Prostate gland (tissue), 2 donors: ENCODE results near the gene APOL4. TPM values are rescaled to one million over a fixed set of nuclear protein-coding genes. Genes with fewer than 3 reads are reported as not detected.

Experiments used
- DNase-seq: peaks from one replicate; pipeline ENCODE4 v3.0.0-alpha.2; 2019; ENCODE audit warnings: low spot score
- H3K27ac ChIP-seq, 2 donors: fragments of 200-600 bp; sonication (generic); 2 replicates each; pipeline ENCODE4 v1.5.1; 2017 to 2019
- H3K27me3 ChIP-seq: fragments of 200-600 bp; sonication (generic); replicated peaks from 2 replicates; pipeline ENCODE4 v1.5.1; 2019; ENCODE audit not compliant: insufficient read depth
- H3K36me3 ChIP-seq, 2 donors: fragments of 200-600 bp; sonication (generic); 1 replicate in 1 of 2; 2 replicates in 1 of 2; pipeline versions ENCODE4 v1.5.1 to v1.8.1; 2017 to 2019
- H3K4me1 ChIP-seq: fragments of 200-600 bp; sonication (generic); replicated peaks from 2 replicates; pipeline ENCODE4 v1.5.1; 2019
- H3K4me3 ChIP-seq, 2 donors: fragments of 200-600 bp; sonication (generic); 2 replicates each; pipeline ENCODE4 v1.5.1; 2017 to 2019
- H3K9me3 ChIP-seq: fragments of 200-600 bp; sonication (generic); 2 replicates; pipeline ENCODE4 v1.5.1; 2017
- POLR2A ChIP-seq: fragments of 450-650 bp; IDR thresholded peaks from one replicate; pipeline ENCODE4 v1.6.1; 2016; ENCODE audit warnings: antibody characterized with exemption, mild to moderate bottlenecking
- POLR2AphosphoS5 ChIP-seq: sonication (generic); formaldehyde crosslinking; IDR thresholded peaks from one replicate; pipeline ENCODE4 v1.6.1; 2017; ENCODE audit warnings: antibody characterized with exemption
- WGBS: methylation state at CpG from one replicate; pipeline ENCODE4 v1.1.5; 2018; 5-methylcytosine and 5-hydroxymethylcytosine counted together
- intact Hi-C: fragments of 100-400 bp; cut with DNase I; formaldehyde crosslinking; loops from one replicate; pipeline ENCODE4 v1.14.2; 2022
- total RNA-seq, 2 donors: library from RNA; depleted of rRNA; stranded (reverse); fragments of >200 nt; gene quantifications; one replicate each; pipeline ENCODE4 v1.1.0, GENCODE V29; 2016
- TF ChIP-seq, protein P1 (sequence below), 4 experiments: fragments of 200-600 bp in 2 of 4; fragments of 450-650 bp in 2 of 4; sonication (generic) in 2 of 4; IDR thresholded peaks; 1 replicate in 3 of 4; 2 replicates in 1 of 4; pipeline ENCODE4 v1.5.1; 2016 to 2019; ENCODE audit warnings: antibody characterized with exemption in 4 of 4, mild to moderate bottlenecking in 2 of 4, moderate library complexity in 2 of 4

The APOL4 gene
- total RNA-seq, 2 donors from 2014 or later: 13.6 to 25.5 TPM

DNA sequence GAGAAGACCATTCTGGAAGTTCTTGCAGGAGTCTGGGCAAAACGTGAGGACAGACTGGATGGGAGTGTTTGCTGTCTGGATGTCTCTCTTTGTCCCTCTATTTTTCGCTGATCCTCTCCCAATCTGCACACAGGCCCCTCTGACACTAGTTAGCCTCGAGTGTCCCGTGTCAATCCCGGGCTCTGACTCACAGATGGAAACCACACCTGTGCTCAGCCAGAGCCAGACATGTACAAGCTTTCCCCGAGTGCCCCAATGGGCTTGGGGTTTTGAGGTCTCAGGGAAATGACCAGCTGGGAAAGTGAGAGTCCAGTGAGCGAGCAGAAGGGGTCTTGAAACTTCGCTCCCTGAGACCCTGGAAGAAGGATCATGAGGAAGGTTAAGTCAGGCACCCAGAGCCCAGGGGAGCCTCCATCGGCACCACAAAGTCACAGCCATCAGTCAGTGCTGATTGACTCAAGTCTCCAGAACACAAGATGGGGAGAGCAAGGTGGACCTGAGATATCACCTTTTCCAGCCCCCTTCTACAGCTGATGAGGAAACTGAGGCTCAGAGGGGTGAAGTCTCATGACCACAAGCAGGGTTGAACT is 23.8 kb upstream of the APOL4 start:
- H3K27ac ChIP-seq: no peak overlapping the region
- 81% methylated on average over 9 of the region's 9 CpGs for WGBS
- H3K9me3 ChIP-seq: no peaks in the 10 kb centered on the region
- DNase-seq: no peak
- no peak for TF ChIP-seq POLR2A
- no peak for TF ChIP-seq POLR2AphosphoS5
- TF ChIP-seq, protein P1, sequence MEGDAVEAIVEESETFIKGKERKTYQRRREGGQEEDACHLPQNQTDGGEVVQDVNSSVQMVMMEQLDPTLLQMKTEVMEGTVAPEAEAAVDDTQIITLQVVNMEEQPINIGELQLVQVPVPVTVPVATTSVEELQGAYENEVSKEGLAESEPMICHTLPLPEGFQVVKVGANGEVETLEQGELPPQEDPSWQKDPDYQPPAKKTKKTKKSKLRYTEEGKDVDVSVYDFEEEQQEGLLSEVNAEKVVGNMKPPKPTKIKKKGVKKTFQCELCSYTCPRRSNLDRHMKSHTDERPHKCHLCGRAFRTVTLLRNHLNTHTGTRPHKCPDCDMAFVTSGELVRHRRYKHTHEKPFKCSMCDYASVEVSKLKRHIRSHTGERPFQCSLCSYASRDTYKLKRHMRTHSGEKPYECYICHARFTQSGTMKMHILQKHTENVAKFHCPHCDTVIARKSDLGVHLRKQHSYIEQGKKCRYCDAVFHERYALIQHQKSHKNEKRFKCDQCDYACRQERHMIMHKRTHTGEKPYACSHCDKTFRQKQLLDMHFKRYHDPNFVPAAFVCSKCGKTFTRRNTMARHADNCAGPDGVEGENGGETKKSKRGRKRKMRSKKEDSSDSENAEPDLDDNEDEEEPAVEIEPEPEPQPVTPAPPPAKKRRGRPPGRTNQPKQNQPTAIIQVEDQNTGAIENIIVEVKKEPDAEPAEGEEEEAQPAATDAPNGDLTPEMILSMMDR (IDR thresholded peaks at IDR 0.05): no peak
- H3K4me3 ChIP-seq: no peak overlapping the region
- peaks cover 3% of the 10 kb centered on the region for H3K4me1 ChIP-seq
- peaks cover 0 to 6% of the 10 kb centered on the region in 2 donors for H3K36me3 ChIP-seq
- no peaks in the 10 kb centered on the region for H3K27me3 ChIP-seq
- intact Hi-C loops: no loop called here

- Histone ChIP-seq H3K36me3 (peaks cover 0 to 6% of the 10 kb centered on the region in 2 donors), H3K4me1 (peaks cover 3% of the 10 kb centered on the region), H3K27me3 (no peaks in the 10 kb centered on the region), H3K4me3 (no peak overlapping the region), H3K9me3 (no peaks in the 10 kb centered on the region), H3K27ac (no peak overlapping the region)
- intact Hi-C loops: no loop called here
- no peak for TF ChIP-seq POLR2A
- TF ChIP-seq POLR2AphosphoS5: no peak
- TF ChIP-seq, protein P1 (IDR thresholded peaks at IDR 0.05): no peak
- DNase-seq: no peak
- WGBS: 85% methylated on average over 4 of the region's 4 CpGs
These were observed 22.6 kb upstream of the APOL4 start for GRCh38 chr22:36224245-36224644.

GRCh38 chr22:36223504-36223903 is 21.9 kb upstream of the APOL4 start:
- DNase-seq: no peak
- intact Hi-C loops: no loop called here
- 88% methylated on average over 8 of the region's 8 CpGs for WGBS
- TF ChIP-seq POLR2A (no peak), POLR2AphosphoS5 (no peak)
- TF ChIP-seq, protein P1 (IDR thresholded peaks at IDR 0.05): no peak
- Histone ChIP-seq H3K27me3 (no peaks in the 10 kb centered on the region), H3K4me1 (peaks cover 3% of the 10 kb centered on the region), H3K27ac (no peak overlapping the region), H3K36me3 (peaks cover 0 to 6% of the 10 kb centered on the region in 2 donors), H3K4me3 (no peak overlapping the region), H3K9me3 (no peaks in the 10 kb centered on the region)

GRCh38 chr22:36222887-36223450 is 21.4 kb upstream of the APOL4 start:
- no peak for TF ChIP-seq POLR2A
- TF ChIP-seq, protein P1 (IDR thresholded peaks at IDR 0.05): no peak
- DNase-seq: no peak
- Histone ChIP-seq H3K9me3 (no peaks in the 10 kb centered on the region), H3K36me3 (peaks cover 0 to 6% of the 10 kb centered on the region in 2 donors), H3K27me3 (no peaks in the 10 kb centered on the region), H3K4me1 (peaks cover 3% of the 10 kb centered on the region), H3K4me3 (no peak overlapping the region), H3K27ac (no peak overlapping the region)
- intact Hi-C loops: no loop called here
- WGBS: 93% methylated on average over 9 of the region's 9 CpGs
